Caco-2 (cell line): ENCODE data around the gene SFTPB. TPM values are rescaled to one million over a fixed set of nuclear protein-coding genes. Genes with fewer than 3 reads are reported as not detected.
"Not testable (repeated sequence)": the region's sequence is repeated elsewhere in the genome, so short reads cannot be mapped to it uniquely, and the experiment has no call there.

Experiments used
- BruUV-seq: library from RNA; stranded (reverse); fragments of 400-500 nt; replicated peaks from 2 replicates; lab custom pipeline; 2021; lab: Mats Ljungman, UMichigan
- CTCF ChIA-PET: fragments of 300-600 bp; sonication (Branson Sonifier 250); formaldehyde crosslinking; loops from one replicate; lab custom pipeline; 2022; ENCODE audit warnings: antibody characterized with exemption; lab: Charles Lee
- POLR2A ChIA-PET: fragments of 300-600 bp; sonication (Branson Sonifier 250); formaldehyde crosslinking; loops from one replicate; lab custom pipeline; 2022; ENCODE audit warnings: antibody characterized with exemption; lab: Charles Lee
- DNase-seq, 2 experiments: peaks; one replicate each; pipeline versions ENCODE4 v3.0.0 to v3.0.0-alpha.2; 2020 to 2022
- H3K27me3 ChIP-seq: replicated peaks from 2 replicates; pipeline ENCODE4 v1.6.0; 2011; ENCODE audit warnings: low read length; ENCODE audit not compliant: control insufficient read depth, insufficient read depth
- H3K36me3 ChIP-seq: 2 replicates; pipeline ENCODE4 v1.5.1; 2011; ENCODE audit warnings: low read length; ENCODE audit not compliant: control insufficient read depth, insufficient read depth
- H3K4me1 ChIP-seq: fragments of 250-450 bp; sonication (Bioruptor Pico); 2 replicates; pipeline ENCODE4 v1.5.1; 2020; ENCODE audit warnings: mild to moderate bottlenecking
- H3K4me3 ChIP-seq: 2 replicates; pipeline ENCODE4 v1.5.1; 2011; ENCODE audit warnings: low read depth, mild to moderate bottlenecking, control low read depth, low read length
- H3K9me3 ChIP-seq: fragments of 250-450 bp; sonication (Bioruptor Pico); 2 replicates; pipeline ENCODE4 v1.5.1; 2020; ENCODE audit warnings: mild to moderate bottlenecking, moderate library complexity
- H3K27ac Mint-ChIP-seq: one replicate; pipeline ENCODE4 v1.8.0; 2022; ENCODE audit warnings: mixed read lengths; ENCODE audit not compliant: unreplicated experiment
- H3K27me3 Mint-ChIP-seq: one replicate; pipeline ENCODE4 v1.8.0; 2022; ENCODE audit warnings: mixed read lengths; ENCODE audit not compliant: insufficient read depth, unreplicated experiment
- H3K36me3 Mint-ChIP-seq: one replicate; pipeline ENCODE4 v1.8.0; 2022; ENCODE audit warnings: mild to moderate bottlenecking, mixed read lengths; ENCODE audit not compliant: insufficient read depth, unreplicated experiment
- H3K4me1 Mint-ChIP-seq: one replicate; pipeline ENCODE4 v1.8.0; 2022; ENCODE audit warnings: low read depth, mixed read lengths; ENCODE audit not compliant: unreplicated experiment
- H3K4me3 Mint-ChIP-seq: one replicate; pipeline ENCODE4 v1.8.0; 2022; ENCODE audit warnings: mild to moderate bottlenecking, moderate library complexity, mixed read lengths; ENCODE audit not compliant: unreplicated experiment
- H3K9me3 Mint-ChIP-seq: one replicate; pipeline ENCODE4 v1.8.0; 2022; ENCODE audit warnings: mixed read lengths; ENCODE audit not compliant: unreplicated experiment
- intact Hi-C: fragments of 100-400 bp; cut with micrococcal nuclease; formaldehyde crosslinking; loops from one replicate; pipeline ENCODE4 v1.10.0; 2022; ENCODE audit not compliant: unreplicated experiment
- total RNA-seq: library from RNA; stranded (reverse); gene quantifications from 2 replicates; pipeline ENCODE4 v1.2.3, GENCODE V29; 2022
- TF ChIP-seq, protein P1 (sequence below), 2 experiments: fragments of 200-600 bp in 1 of 2; IDR thresholded peaks; 1 replicate in 1 of 2; 2 replicates in 1 of 2; pipeline versions ENCODE4 v1.5.1 to v1.8.0; 2011 to 2022; ENCODE audit warnings: antibody characterized with exemption in 1 of 2, control low read depth in 1 of 2, inconsistent platforms in 1 of 2, low read depth in 1 of 2, low read length in 1 of 2, mild to moderate bottlenecking in 1 of 2, moderate library complexity in 1 of 2; ENCODE audit not compliant: insufficient read depth in 1 of 2, severe bottlenecking in 1 of 2, unreplicated experiment in 1 of 2

SFTPB gene
- total RNA-seq, 1 experiment from 2014 or later: not detected

DNA sequence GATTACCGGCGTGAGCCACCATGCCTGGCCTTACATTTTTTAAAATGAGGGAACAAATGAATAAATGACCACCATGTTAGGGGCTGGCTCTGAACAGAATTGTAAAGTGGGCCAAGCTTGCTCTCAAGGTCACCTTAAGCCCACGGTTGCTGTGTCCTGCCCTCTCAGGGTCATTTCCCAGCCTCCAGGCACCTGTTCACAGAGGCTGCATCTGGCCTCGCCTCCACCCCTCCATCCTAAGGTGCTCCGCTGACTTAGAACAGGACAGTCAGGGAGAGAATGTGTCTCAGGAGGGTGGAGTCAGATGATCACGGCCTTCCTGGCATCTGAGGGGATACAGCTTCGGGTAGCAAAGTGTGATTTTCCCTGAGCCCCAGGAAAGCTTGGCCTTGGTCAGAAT, 7.3 kb downstream of the SFTPB start:
- no peaks in the 10 kb centered on the region for H3K9me3 Mint-ChIP-seq
- peaks cover 10% of the 10 kb centered on the region for H3K36me3 Mint-ChIP-seq
- no peak overlapping the region for H3K4me3 ChIP-seq
- no peaks in the 10 kb centered on the region for H3K27me3 Mint-ChIP-seq
- no TSS peak for BruUV-seq
- H3K27me3 ChIP-seq: no peaks in the 10 kb centered on the region
- H3K4me1 ChIP-seq: no peaks in the 10 kb centered on the region
- ChIA-PET CTCF (no interaction called here), POLR2A (no interaction called here)
- intact Hi-C loops: no loop called here
- H3K4me3 Mint-ChIP-seq: no peak overlapping the region
- H3K27ac Mint-ChIP-seq: no peak overlapping the region
- no peak for DNase-seq
- H3K4me1 Mint-ChIP-seq: no peaks in the 10 kb centered on the region
- H3K36me3 ChIP-seq: no peaks in the 10 kb centered on the region
- TF ChIP-seq, protein P1, sequence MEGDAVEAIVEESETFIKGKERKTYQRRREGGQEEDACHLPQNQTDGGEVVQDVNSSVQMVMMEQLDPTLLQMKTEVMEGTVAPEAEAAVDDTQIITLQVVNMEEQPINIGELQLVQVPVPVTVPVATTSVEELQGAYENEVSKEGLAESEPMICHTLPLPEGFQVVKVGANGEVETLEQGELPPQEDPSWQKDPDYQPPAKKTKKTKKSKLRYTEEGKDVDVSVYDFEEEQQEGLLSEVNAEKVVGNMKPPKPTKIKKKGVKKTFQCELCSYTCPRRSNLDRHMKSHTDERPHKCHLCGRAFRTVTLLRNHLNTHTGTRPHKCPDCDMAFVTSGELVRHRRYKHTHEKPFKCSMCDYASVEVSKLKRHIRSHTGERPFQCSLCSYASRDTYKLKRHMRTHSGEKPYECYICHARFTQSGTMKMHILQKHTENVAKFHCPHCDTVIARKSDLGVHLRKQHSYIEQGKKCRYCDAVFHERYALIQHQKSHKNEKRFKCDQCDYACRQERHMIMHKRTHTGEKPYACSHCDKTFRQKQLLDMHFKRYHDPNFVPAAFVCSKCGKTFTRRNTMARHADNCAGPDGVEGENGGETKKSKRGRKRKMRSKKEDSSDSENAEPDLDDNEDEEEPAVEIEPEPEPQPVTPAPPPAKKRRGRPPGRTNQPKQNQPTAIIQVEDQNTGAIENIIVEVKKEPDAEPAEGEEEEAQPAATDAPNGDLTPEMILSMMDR (IDR thresholded peaks at IDR 0.05; ENCODE audit: insufficient read depth in 1 of 2, low read depth in 1 of 2, low read length in 1 of 2, severe bottlenecking in 1 of 2, unreplicated experiment in 1 of 2): no peak
- no peaks in the 10 kb centered on the region for H3K9me3 ChIP-seq

DNA sequence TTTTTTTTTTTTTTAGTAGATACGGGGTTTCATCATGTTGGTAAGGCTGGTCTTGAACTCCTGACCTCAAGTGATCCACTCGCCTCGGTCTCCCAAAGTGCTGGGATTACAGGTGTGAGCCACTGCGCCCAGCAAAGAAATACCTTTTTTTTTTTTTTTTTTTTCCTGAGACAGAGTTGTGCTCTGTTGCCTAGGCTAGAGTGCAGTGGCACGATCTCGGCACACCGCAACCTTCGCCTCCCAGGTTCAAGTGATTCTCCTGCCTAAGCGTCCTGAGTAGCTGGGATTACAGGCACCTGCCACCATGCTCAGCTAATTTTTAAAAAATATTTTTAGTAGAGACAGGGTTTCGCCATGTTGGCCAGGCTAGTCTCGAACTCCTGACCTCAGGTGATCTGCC, 7.7 kb downstream of the SFTPB start:
- H3K4me3 Mint-ChIP-seq, H3K27ac Mint-ChIP-seq, intact Hi-C loops, BruUV-seq, H3K9me3 ChIP-seq, H3K4me1 Mint-ChIP-seq, H3K36me3 ChIP-seq, H3K27me3 Mint-ChIP-seq, H3K9me3 Mint-ChIP-seq, H3K27me3 ChIP-seq, CTCF ChIA-PET, H3K4me1 ChIP-seq, POLR2A ChIA-PET, H3K4me3 ChIP-seq, DNase-seq, H3K36me3 Mint-ChIP-seq: not testable (repeated sequence)

DNA sequence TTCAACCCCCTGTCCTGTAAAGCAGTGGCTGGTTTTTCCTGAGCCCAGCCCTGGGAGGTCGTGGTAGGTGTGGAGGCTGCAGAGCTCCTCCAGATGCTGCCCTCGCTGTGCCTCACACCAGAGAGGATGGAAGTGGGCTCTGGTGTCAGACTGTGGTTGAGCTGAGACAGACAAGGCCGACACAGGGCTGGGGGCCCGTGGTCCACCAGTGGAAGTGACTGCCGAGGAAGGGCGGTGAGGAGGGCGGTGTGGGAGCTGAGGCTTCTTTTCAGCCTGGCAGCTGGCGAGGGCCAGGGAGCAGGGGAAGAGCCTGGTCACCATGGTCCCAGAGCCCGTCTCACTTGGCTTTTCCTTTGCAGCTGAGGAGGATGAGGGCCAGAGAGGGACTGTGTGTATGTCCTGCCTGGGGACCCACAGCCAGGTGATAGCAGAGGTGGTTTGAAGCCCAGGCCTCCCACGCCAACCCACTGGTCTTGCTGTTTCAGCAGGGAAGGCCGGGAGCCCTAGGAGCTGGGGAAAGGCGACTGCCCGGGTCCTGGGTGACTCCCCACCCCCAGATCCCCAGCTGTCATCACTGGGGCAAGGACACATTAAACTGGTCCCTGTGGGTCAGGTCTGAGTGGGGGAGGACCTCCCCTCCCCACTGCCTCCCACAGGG, 8.5 kb downstream of the SFTPB start:
- TF ChIP-seq, protein P1 (IDR thresholded peaks at IDR 0.05; ENCODE audit: insufficient read depth in 1 of 2, low read depth in 1 of 2, low read length in 1 of 2, severe bottlenecking in 1 of 2, unreplicated experiment in 1 of 2): no peak
- no peak for DNase-seq
- H3K4me1 Mint-ChIP-seq: no peaks in the 10 kb centered on the region
- Histone ChIP-seq H3K36me3 (no peaks in the 10 kb centered on the region), H3K9me3 (no peaks in the 10 kb centered on the region), H3K4me1 (no peaks in the 10 kb centered on the region), H3K27me3 (no peaks in the 10 kb centered on the region), H3K4me3 (no peak overlapping the region)
- no peaks in the 10 kb centered on the region for H3K27me3 Mint-ChIP-seq
- peaks cover 14% of the 10 kb centered on the region for H3K36me3 Mint-ChIP-seq
- no peak overlapping the region for H3K4me3 Mint-ChIP-seq
- H3K27ac Mint-ChIP-seq: no peak overlapping the region
- no peaks in the 10 kb centered on the region for H3K9me3 Mint-ChIP-seq
- ChIA-PET POLR2A (no interaction called here), CTCF (no interaction called here)
- intact Hi-C loops: no loop called here
- BruUV-seq: no TSS peak

DNA sequence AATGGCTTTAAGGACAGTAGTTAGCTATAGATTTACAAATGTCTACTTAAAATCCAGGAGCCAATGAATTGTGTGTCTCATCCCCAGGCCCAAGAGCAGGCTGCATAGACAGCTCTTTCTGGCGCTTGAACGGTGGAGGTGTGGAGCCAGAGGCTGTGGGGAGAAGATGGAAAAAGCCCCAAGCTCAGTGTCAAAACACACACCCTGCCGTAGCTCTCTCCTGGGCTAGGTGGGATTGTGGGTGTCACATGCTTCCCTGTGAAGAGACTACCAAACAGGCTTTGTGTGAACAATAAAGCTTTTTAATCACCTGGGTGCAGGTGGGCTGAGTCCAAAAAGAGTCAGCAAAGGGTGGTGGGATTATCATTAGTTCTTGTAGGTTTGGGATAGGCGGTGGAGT, 10.6 kb downstream of the SFTPB start:
- H3K4me1 ChIP-seq, H3K4me3 Mint-ChIP-seq, H3K4me1 Mint-ChIP-seq, H3K27me3 ChIP-seq, intact Hi-C loops, H3K9me3 Mint-ChIP-seq, DNase-seq, POLR2A ChIA-PET, H3K36me3 ChIP-seq, BruUV-seq, H3K9me3 ChIP-seq, H3K4me3 ChIP-seq, H3K27me3 Mint-ChIP-seq, CTCF ChIA-PET, H3K27ac Mint-ChIP-seq: not testable (repeated sequence)
- peaks cover 20% of the 10 kb centered on the region for H3K36me3 Mint-ChIP-seq
